GM12801 (cell line): ENCODE data around the gene UGT8.

ENCODE experiments used
- TF ChIP-seq, protein P1 (sequence below): IDR thresholded peaks from one replicate; pipeline ENCODE4 v1.5.1; 2011; ENCODE audit warnings: control low read depth; ENCODE audit not compliant: insufficient read length; ENCODE audit errors: extremely low read depth

UGT8 gene

DNA sequence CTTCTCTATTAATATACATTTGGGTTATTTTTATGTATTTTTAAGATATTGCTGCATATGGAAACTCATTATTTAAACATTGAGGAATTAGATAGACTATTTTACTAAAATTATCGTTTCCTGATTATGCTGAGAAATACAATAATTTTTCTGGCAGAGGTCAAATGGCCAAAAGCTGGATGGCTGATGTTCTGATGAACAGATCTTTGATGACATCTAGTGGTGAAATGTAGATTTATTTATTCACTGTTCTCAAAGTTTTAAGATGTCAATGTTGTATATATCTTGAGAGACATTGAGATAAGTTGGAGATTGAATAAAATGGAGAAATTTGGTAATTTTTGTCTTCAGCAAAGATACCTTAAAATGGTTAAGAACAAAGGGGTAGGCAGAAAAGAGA is 96.2 kb downstream of the UGT8 start:
- TF ChIP-seq, protein P1, sequence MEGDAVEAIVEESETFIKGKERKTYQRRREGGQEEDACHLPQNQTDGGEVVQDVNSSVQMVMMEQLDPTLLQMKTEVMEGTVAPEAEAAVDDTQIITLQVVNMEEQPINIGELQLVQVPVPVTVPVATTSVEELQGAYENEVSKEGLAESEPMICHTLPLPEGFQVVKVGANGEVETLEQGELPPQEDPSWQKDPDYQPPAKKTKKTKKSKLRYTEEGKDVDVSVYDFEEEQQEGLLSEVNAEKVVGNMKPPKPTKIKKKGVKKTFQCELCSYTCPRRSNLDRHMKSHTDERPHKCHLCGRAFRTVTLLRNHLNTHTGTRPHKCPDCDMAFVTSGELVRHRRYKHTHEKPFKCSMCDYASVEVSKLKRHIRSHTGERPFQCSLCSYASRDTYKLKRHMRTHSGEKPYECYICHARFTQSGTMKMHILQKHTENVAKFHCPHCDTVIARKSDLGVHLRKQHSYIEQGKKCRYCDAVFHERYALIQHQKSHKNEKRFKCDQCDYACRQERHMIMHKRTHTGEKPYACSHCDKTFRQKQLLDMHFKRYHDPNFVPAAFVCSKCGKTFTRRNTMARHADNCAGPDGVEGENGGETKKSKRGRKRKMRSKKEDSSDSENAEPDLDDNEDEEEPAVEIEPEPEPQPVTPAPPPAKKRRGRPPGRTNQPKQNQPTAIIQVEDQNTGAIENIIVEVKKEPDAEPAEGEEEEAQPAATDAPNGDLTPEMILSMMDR, result no peak

GRCh38 chr4:114698231-114698630 is 99.6 kb downstream of the UGT8 start:
- TF ChIP-seq, protein P1, result no peak

- TF ChIP-seq, protein P1, result no peak
Observed at GRCh38 chr4:114701491-114701890, 102.9 kb downstream of the UGT8 start.

DNA sequence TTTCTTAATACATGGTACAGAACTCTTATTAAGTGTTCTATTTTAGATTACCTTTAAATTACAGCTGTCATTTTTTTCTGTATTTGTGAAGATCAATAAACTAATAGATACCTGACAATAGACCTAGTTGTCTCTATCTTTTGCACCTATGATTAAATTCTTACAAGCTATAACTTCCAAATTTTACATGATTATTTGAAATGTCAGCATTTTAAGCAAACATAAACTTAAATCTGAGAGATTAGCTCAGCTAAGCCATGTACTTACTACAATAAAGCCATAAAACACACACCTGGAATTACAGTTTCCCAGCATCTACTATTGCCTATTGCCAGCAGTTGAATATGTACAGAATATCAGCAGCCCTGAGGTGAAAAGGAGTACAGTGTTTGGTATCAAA is 118.8 kb downstream of the UGT8 start:
- TF ChIP-seq, protein P1, result no peak

- TF ChIP-seq, protein P1, result no peak
Observed at GRCh38 chr4:114725066-114725465, 126.5 kb downstream of the UGT8 start.

DNA sequence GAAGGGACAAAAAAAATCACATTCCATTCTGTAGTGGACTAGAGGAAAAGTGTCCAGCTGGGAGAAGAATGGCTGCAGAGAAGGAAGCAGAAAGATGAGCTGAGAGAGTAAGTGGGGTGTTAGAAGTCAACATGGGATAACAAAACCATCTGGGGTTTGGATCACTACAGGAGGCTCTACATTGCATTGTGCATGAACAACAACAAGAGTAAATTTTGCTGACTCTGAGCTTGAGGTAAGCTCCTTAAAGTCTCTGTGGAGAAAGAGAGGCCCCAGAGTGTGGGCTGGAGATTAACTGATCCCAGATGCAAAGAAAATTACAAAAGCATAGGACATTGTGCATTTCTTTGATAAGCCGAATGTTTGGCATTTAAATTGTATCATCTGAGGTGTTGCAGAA is 128.9 kb downstream of the UGT8 start:
- TF ChIP-seq, protein P1, result no peak
